Measurements from ENCODE around the gene SLC44A5. TPM values are rescaled to one million over a fixed set of nuclear protein-coding genes. Genes with fewer than 3 reads are reported as not detected.

Gene SLC44A5
- total and polyA plus RNA-seq, 8 donors: 0.12 to 6.7 (median 3.9) TPM; not detected in 3

- intact Hi-C loops (cut with DNase I; ENCODE audit: low total_unique reads): loop anchor here (5.0 kb wide), 1 partner anchor 363 kb away; no protein-coding TSS in a partner anchor
- H3K27ac ChIP-seq: no peak overlapping the region
- no peaks in the 10 kb centered on the region for H3K36me3 ChIP-seq
- no peaks in the 10 kb centered on the region for H3K4me1 ChIP-seq
- no peak for TF ChIP-seq CTCF (IDR thresholded peaks at IDR 0.05)
- no peak for TF ChIP-seq POLR2AphosphoS5 (IDR thresholded peaks at IDR 0.05)
- H3K4me3 ChIP-seq: no peak overlapping the region
- 69 to 73% (median 69%) methylated on average over 3 of the region's 3 CpGs for WGBS, 5 donors
- no peaks in the 10 kb centered on the region for H3K9me3 ChIP-seq
- peaks cover 0 to 4% (median 0%) of the 10 kb centered on the region in 3 donors for H3K27me3 ChIP-seq
- no peak for DNase-seq
Observed at GRCh38 chr1:75630004-75630594, 19.2 kb upstream of the SLC44A5 start.

- 59 to 86% (median 68%) methylated on average over 3 of the region's 3 CpGs for WGBS, 5 donors
- intact Hi-C loops (cut with DNase I; ENCODE audit: low total_unique reads): no loop called here
- H3K27ac ChIP-seq: no peak overlapping the region
- no peak for DNase-seq
- H3K36me3 ChIP-seq: no peaks in the 10 kb centered on the region
- peaks cover 0 to 4% (median 0%) of the 10 kb centered on the region in 3 donors for H3K27me3 ChIP-seq
- no peak overlapping the region for H3K4me3 ChIP-seq
- TF ChIP-seq POLR2AphosphoS5 (IDR thresholded peaks at IDR 0.05): no peak
- no peak for TF ChIP-seq EP300 (IDR thresholded peaks at IDR 0.05)
- no peak for TF ChIP-seq CTCF (IDR thresholded peaks at IDR 0.05)
- no peak for TF ChIP-seq POLR2A (IDR thresholded peaks at IDR 0.05)
- no peaks in the 10 kb centered on the region for H3K4me1 ChIP-seq
- H3K9me3 ChIP-seq: no peaks in the 10 kb centered on the region
Observed at GRCh38 chr1:75625795-75626194, 14.9 kb upstream of the SLC44A5 start.

DNA sequence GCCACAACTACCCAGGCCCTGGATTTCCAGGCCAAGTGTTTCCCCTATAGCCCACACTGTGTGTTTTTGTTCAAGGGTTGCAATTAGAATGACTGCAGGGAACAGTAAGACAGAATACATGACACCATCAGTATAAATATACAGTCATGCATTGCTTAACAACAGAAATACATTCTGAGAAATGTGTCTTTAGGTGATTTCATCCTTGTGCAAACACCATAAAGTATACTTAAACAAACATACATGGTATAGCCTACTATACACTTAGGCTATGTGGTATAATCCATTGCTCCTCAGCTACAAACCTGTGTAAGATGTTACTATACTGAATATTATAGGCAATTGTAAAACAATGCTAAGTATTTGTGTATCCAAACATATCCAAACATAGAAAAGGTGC lies 7.5 kb upstream of the SLC44A5 start:
- Histone ChIP-seq H3K4me3 (no peak overlapping the region), H3K27ac (no peak overlapping the region), H3K9me3 (peaks cover 0 to 6% (median 0%) of the 10 kb centered on the region in 4 donors), H3K36me3 (no peaks in the 10 kb centered on the region), H3K27me3 (peaks cover 0 to 56% (median 36%) of the 10 kb centered on the region in 3 donors), H3K4me1 (peaks cover 26 to 32% (median 29%) of the 10 kb centered on the region in 4 donors)
- intact Hi-C loops (cut with DNase I; ENCODE audit: low total_unique reads): no loop called here
- TF ChIP-seq POLR2A (IDR thresholded peaks at IDR 0.05) (no peak), POLR2AphosphoS5 (IDR thresholded peaks at IDR 0.05) (no peak), CTCF (IDR thresholded peaks at IDR 0.05) (no peak), EP300 (IDR thresholded peaks at IDR 0.05) (no peak)
- no peak for DNase-seq

DNA sequence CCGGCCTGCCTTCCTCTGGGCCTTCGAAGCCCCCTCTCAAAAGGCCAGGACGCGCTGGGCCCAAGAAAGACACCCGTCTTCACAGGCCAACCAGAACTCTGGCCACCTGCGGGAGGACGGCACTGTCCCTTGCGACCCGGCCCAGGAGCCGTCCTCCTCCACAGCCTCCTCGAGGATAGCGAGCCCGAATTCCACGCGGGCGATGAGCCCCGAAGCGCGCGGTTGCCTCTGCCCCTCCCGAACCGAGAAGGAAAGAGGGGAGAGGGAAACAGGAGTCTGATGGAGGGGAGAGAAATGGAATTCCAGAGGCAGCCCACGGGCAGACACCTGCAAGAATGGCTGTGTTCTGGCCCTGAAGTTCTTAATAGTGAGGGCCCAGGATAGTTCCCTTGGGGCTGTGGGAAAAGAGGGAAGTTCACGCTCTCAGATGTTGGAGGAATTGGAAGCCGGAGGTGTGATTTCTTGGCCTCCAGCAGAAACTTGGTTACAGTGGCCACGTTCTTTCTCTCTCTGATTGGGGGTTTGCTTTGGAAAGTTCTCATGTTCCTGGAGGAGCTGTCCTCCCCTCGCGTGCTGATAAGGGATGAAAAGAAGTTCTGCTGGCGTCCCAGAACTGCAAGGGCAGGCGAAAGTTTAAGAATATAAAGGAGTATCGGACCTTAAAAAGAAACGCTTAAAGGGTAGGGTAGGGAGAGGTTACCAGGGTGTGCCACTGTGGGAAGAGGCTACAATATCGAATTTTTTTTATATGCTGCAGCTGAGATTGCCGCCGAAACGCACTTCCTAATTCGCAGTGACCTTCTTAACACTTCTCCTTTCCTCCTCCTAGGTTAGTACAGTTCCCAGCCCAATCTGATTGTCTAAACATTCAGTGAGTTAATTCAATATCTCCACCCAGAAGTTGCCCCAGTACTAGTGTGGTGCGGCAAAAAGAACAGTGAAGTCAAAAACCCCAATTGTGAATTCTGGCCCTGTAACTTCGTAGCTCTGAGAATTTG lies 5.8 kb upstream of the SLC44A5 start:
- Histone ChIP-seq H3K36me3 (no peaks in the 10 kb centered on the region), H3K27me3 (peaks cover 0 to 72% (median 42%) of the 10 kb centered on the region in 3 donors), H3K4me1 (peaks cover 26 to 32% (median 29%) of the 10 kb centered on the region in 4 donors), H3K27ac (no peak overlapping the region), H3K9me3 (peaks cover 0 to 6% (median 0%) of the 10 kb centered on the region in 4 donors), H3K4me3 (peak overlapping the region; percentile 50 to 64 (median 56))
- intact Hi-C loops (cut with DNase I; ENCODE audit: low total_unique reads): no loop called here
- DNase-seq: peak in 1 of 2 donors; percentile 73
- WGBS, 5 donors: 3 to 7% (median 5%) methylated on average over 33 to 39 of the region's 39 CpGs
- TF ChIP-seq POLR2A (IDR thresholded peaks at IDR 0.05) (no peak), POLR2AphosphoS5 (IDR thresholded peaks at IDR 0.05) (no peak), EP300 (IDR thresholded peaks at IDR 0.05) (no peak), CTCF (IDR thresholded peaks at IDR 0.05) (no peak)

Data from stomach (tissue), 9 donors.